Aorta (tissue), 5 donors: Measurements from ENCODE around the gene KLHL11. TPM values are rescaled to one million over a fixed set of nuclear protein-coding genes. Genes with fewer than 3 reads are reported as not detected.
"Not testable (repeated sequence)": the region's sequence is repeated elsewhere in the genome, so short reads cannot be mapped to it uniquely, and the experiment has no call there.

ENCODE experiments used
- ATAC-seq: fragments of 200-7000 bp; cut with Tn5 transposase; one replicate; pipeline ENCODE4 v1.9.1; 2022; ENCODE audit warnings: moderate library complexity; ENCODE audit not compliant: low FRiP score
- DNase-seq, 2 donors: peaks; one replicate each; pipeline ENCODE4 v3.0.0-alpha.2; 2020
- H3K27ac ChIP-seq, 2 donors: one replicate each; pipeline ENCODE4 v1.5.1; 2013; ENCODE audit warnings: low read length in 2 of 2, mild to moderate bottlenecking in 2 of 2, moderate library complexity in 2 of 2, control low read depth in 1 of 2, inconsistent platforms in 1 of 2, low read depth in 1 of 2
- H3K27me3 ChIP-seq, 2 donors: one replicate each; pipeline ENCODE4 v1.6.1; 2013; ENCODE audit warnings: control low read depth in 1 of 2, low read length in 1 of 2, mild to moderate bottlenecking in 1 of 2, moderate library complexity in 1 of 2; ENCODE audit not compliant: insufficient read depth in 2 of 2, control insufficient read depth in 1 of 2
- H3K36me3 ChIP-seq, 2 donors: one replicate each; pipeline ENCODE4 v1.6.1; 2013; ENCODE audit warnings: control low read depth in 1 of 2, low read length in 1 of 2, mild to moderate bottlenecking in 1 of 2; ENCODE audit not compliant: insufficient read depth in 2 of 2, control insufficient read depth in 1 of 2
- H3K4me1 ChIP-seq, 2 donors: one replicate each; pipeline ENCODE4 v1.6.1; 2013; ENCODE audit warnings: low read length in 2 of 2, control low read depth in 1 of 2, mild to moderate bottlenecking in 1 of 2, moderate library complexity in 1 of 2; ENCODE audit not compliant: insufficient read depth in 2 of 2, control insufficient read depth in 1 of 2
- H3K4me3 ChIP-seq, 2 donors: one replicate each; pipeline ENCODE4 v1.5.1; 2013; ENCODE audit warnings: low read length in 2 of 2, control low read depth in 1 of 2, mild to moderate bottlenecking in 1 of 2
- H3K9me3 ChIP-seq: one replicate; pipeline ENCODE4 v1.6.1; 2013; ENCODE audit warnings: mild to moderate bottlenecking, low read length; ENCODE audit not compliant: control insufficient read depth
- WGBS, 2 donors: extraction: QIAGEN DNeasy Blood & Tissue Kit; methylation state at CpG; one replicate each; pipeline ENCODE4 v1.1.7; 2013; 5-methylcytosine and 5-hydroxymethylcytosine counted together
- intact Hi-C, 2 donors: fragments of 100-400 bp; cut with DNase I; formaldehyde crosslinking; loops; one replicate each; pipeline versions ENCODE4 v1.14.2 to v1.15.0; 2022
- polyA plus RNA-seq, 2 donors: library from polyadenylated mRNA; stranded (reverse); fragments of 200-250 nt; gene quantifications; one replicate each; pipeline ENCODE4 v1.2.3, GENCODE V29; 2013
- total RNA-seq, 2 donors: library from RNA; stranded (reverse); fragmentation: NEBNext Ultra II Directional; extraction: Animal tissue kit (Norgen Biotek cat#: 25700); gene quantifications; one replicate each; pipeline ENCODE4 v1.2.1, GENCODE V29; 2021
- donor health status: healthy with polysubstance abuse.
- donor health status: Bipolar disorder and iron deficiency.
- donor health status: DM: no; HTN: no; CAD: no.
- donor health status: DM: no; HTN: no; CAD: no.
- donor health status: DM: yes; HTN: yes; CAD: no.

KLHL11 gene
- total and polyA plus RNA-seq, 4 donors = 1.0 to 11.9 (median 6.9) TPM

- intact Hi-C loops = loop anchor here in 1 of 2 donors (2.0 kb wide), 1 partner anchor 27 kb away; the partner anchor contains the start of gene KLHL11
- H3K27ac ChIP-seq = no peak within 1 kb of the TSS
- no peak within 1 kb of the TSS for H3K4me3 ChIP-seq
- no peaks in the 10 kb centered on the region for H3K4me1 ChIP-seq
- no peaks in the 10 kb centered on the region for H3K27me3 ChIP-seq
- H3K36me3 ChIP-seq = no peaks in the 10 kb centered on the region
- DNase-seq (peak in 1 of 2 donors; percentile 28), ATAC-seq (no peak)
- no peaks in the 10 kb centered on the region for H3K9me3 ChIP-seq
- WGBS, 2 donors = 94 to 96% methylated on average over 15 of the region's 15 CpGs
Observed at GRCh38 chr17:41837761-41838538, 27.3 kb downstream of the KLHL11 start, which contains the start of gene KLHL10. TSS of gene KLHL10 (plus strand) at chr17:41837825. CDS start at chr17:41837933, 108 bp downstream.

- H3K27me3 ChIP-seq = no peaks in the 10 kb centered on the region
- intact Hi-C loops = loop anchor here in 1 of 2 donors (2.0 kb wide), 1 partner anchor 28 kb away; the partner anchor contains the start of gene KLHL11
- WGBS, 2 donors = 36 to 37% methylated on average over 21 of the region's 21 CpGs
- no peaks in the 10 kb centered on the region for H3K9me3 ChIP-seq
- H3K4me3 ChIP-seq = peak overlapping the region; percentile 44 to 54
- H3K27ac ChIP-seq = peak overlapping the region in 1 of 2 donors; percentile 9
- ATAC-seq (no peak), DNase-seq (peak in 1 of 2 donors; percentile 75)
- no peaks in the 10 kb centered on the region for H3K4me1 ChIP-seq
- no peaks in the 10 kb centered on the region for H3K36me3 ChIP-seq
Observed at GRCh38 chr17:41836550-41837196, 28.6 kb downstream of the KLHL11 start.

- Histone ChIP-seq H3K4me3 (peak within 1 kb of the TSS; percentile 44 to 54), H3K27ac (peak within 1 kb of the TSS in 1 of 2 donors; percentile 11), H3K36me3 (peaks cover 0 to 2% of the 10 kb centered on the region in 2 donors), H3K9me3 (no peaks in the 10 kb centered on the region), H3K27me3 (no peaks in the 10 kb centered on the region), H3K4me1 (no peaks in the 10 kb centered on the region)
- WGBS, 2 donors = 0 to 1% methylated on average over 47 to 72 of the region's 72 CpGs
- peak; percentile 73 to 91 for DNase-seq
- ATAC-seq = peak; percentile 90
- intact Hi-C loops = loop anchor here in 1 of 2 donors (2.0 kb wide), 1 partner anchor 29 kb away; the partner anchor contains the start of gene KLHL11
Observed at GRCh38 chr17:41835800-41836549, 29.2 kb downstream of the KLHL11 start, which contains the start of gene NT5C3B. TSS of gene NT5C3B (minus strand) at chr17:41836232. CDS start at chr17:41836193, 39 bp downstream.

- Histone ChIP-seq H3K27me3 (no peaks in the 10 kb centered on the region), H3K27ac (peak overlapping the region in 1 of 2 donors; percentile 11), H3K9me3 (no peaks in the 10 kb centered on the region), H3K36me3 (peaks cover 0 to 2% of the 10 kb centered on the region in 2 donors), H3K4me3 (peak overlapping the region; percentile 44 to 54), H3K4me1 (no peaks in the 10 kb centered on the region)
- ATAC-seq (peak; percentile 70), DNase-seq (no peak)
- WGBS, 2 donors = 10 to 11% methylated on average over 13 of the region's 13 CpGs
- intact Hi-C loops = no loop called here
Observed at GRCh38 chr17:41835214-41835799, 29.9 kb downstream of the KLHL11 start.

DNA sequence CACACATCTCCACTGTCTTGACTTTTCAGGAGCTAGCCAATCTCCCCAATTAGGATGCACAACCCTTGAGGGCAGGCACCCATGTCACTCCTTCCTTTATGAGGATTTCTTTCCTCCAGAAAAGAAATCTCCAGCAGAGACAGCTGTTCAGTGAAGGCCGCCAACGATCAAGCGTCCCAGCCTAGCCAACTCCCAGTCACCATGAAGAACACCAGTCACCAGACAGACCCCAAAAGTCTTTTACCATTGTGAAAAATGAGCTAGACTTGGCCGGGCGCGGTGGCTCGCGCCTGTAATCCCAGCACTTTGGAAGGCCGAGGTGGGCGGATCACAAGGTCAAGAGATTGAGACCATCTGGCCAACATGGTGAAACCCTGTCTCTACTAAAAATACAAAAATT is 35.3 kb downstream of the KLHL11 start:
- ATAC-seq, H3K27ac ChIP-seq, intact Hi-C loops, H3K9me3 ChIP-seq, H3K4me3 ChIP-seq, H3K27me3 ChIP-seq, H3K4me1 ChIP-seq: not testable (repeated sequence)
- H3K36me3 ChIP-seq = peaks cover 4 to 10% of the 10 kb centered on the region in 2 donors
- peak in 1 of 2 donors; percentile 63 for DNase-seq
- 85 to 86% methylated on average over 10 of the region's 10 CpGs for WGBS, 2 donors

GRCh38 chr17:41825175-41825845 is 39.9 kb downstream of the KLHL11 start:
- DNase-seq (peak; percentile 32 to 68), ATAC-seq (no peak)
- Histone ChIP-seq H3K4me3 (no peak overlapping the region), H3K9me3 (no peaks in the 10 kb centered on the region), H3K27ac (no peak overlapping the region), H3K27me3 (no peaks in the 10 kb centered on the region), H3K36me3 (peaks cover 4 to 8% of the 10 kb centered on the region in 2 donors), H3K4me1 (no peaks in the 10 kb centered on the region)
- intact Hi-C loops = no loop called here
- 87 to 89% methylated on average over 19 of the region's 19 CpGs for WGBS, 2 donors

GRCh38 chr17:41824086-41824485 is 41.1 kb downstream of the KLHL11 start:
- peaks cover 1 to 3% of the 10 kb centered on the region in 2 donors for H3K36me3 ChIP-seq
- no peaks in the 10 kb centered on the region for H3K27me3 ChIP-seq
- no peaks in the 10 kb centered on the region for H3K4me1 ChIP-seq
- ATAC-seq (no peak), DNase-seq (no peak)
- H3K4me3 ChIP-seq = no peak overlapping the region
- no peaks in the 10 kb centered on the region for H3K9me3 ChIP-seq
- WGBS, 2 donors = 53 to 54% methylated on average over 7 of the region's 7 CpGs
- intact Hi-C loops = no loop called here
- H3K27ac ChIP-seq = no peak overlapping the region
